ENCODE results near the gene RPE.

- no peak for TF ChIP-seq CTCF (IDR thresholded peaks at IDR 0.05; ENCODE audit: borderline replicate concordance, extremely low read depth, low read length, poor library complexity, severe bottlenecking)
- no peak for TF ChIP-seq EZH2 (IDR thresholded peaks at IDR 0.05; ENCODE audit: borderline replicate concordance, low read depth, low read length, severe bottlenecking)
Observed at GRCh38 chr2:210054696-210055095, 52.3 kb downstream of the RPE start.
